Heart left ventricle (tissue), 13 donors: ENCODE measurements around the gene TMC2.

Source experiments
- CTCF ChIP-seq, 12 donors: fragments of 200-600 bp; sonication (generic) in 4 of 12; IDR thresholded peaks; one replicate each; pipeline versions ENCODE4 v1.5.0 to v1.8.0; 2018 to 2022; ENCODE audit warnings: antibody characterized with exemption in 12 of 12, mild to moderate bottlenecking in 5 of 12
- POLR2A ChIP-seq, 2 donors: fragments of 450-650 bp; IDR thresholded peaks; one replicate each; pipeline ENCODE4 v1.6.1; 2017; ENCODE audit warnings: antibody characterized with exemption in 2 of 2, mild to moderate bottlenecking in 2 of 2, moderate library complexity in 2 of 2
- donor health status: ischemic (EF 13 %, LVEDD 7.1; RV severe dilation, severe dysfunction).
- donor health status: DM: no; HTN: yes; CAD: no.
- donor health status: DM: no; HTN: no; CAD: no.
- donor health status: ischemic (EF 25% LVEDD 6.9; RV normal size, moderate dysfunction).
- donor health status: ischemic (EF 25% LVEDD 5.7; RV mildly dilated, moderate dysfunction).
- donor health status: ischemic (EF 35%, LVEDD 5.7; RV mildly dilated, moderate dysfunction).
- donor health status: nonischemic (EF 11% LVEDD 7.7; RV severe dilation, severe dysfunction).
- donor health status: DM: yes; HTN: yes; CAD: no.
- donor health status: PGD.
- donor health status: ischemic (EF 29% LVEDD 5.4; RV normal size, mild dysfunction).
- donor health status: nonischemic (EF 23%, LVEDD 6.1; RV moderate dilation, normal function).

- TF ChIP-seq CTCF (IDR thresholded peaks at IDR 0.05) (no peak), POLR2A (IDR thresholded peaks at IDR 0.05) (no peak)
Measured at GRCh38 chr20:2624190-2624589, 87.8 kb downstream of the TMC2 start.
